Renal cortical epithelial cell (primary cell): ENCODE measurements around the gene ANKRD11. TPM values are rescaled to one million over a fixed set of nuclear protein-coding genes. Genes with fewer than 3 reads are reported as not detected.
"Not testable (repeated sequence)": the region's sequence is repeated elsewhere in the genome, so short reads cannot be mapped to it uniquely, and the experiment has no call there.

Experiments
- DNase-seq: peaks from one replicate; pipeline ENCODE4 v3.0.0-alpha.2; 2011; ENCODE audit warnings: low read depth
- total RNA-seq: library from RNA; depleted of rRNA; stranded (reverse); fragments of >200 nt; gene quantifications from 2 replicates; pipeline ENCODE4 v1.2.3, GENCODE V29; 2014

Gene ANKRD11
- total RNA-seq, 1 donor from 2014 or later = 96.9 TPM

DNA sequence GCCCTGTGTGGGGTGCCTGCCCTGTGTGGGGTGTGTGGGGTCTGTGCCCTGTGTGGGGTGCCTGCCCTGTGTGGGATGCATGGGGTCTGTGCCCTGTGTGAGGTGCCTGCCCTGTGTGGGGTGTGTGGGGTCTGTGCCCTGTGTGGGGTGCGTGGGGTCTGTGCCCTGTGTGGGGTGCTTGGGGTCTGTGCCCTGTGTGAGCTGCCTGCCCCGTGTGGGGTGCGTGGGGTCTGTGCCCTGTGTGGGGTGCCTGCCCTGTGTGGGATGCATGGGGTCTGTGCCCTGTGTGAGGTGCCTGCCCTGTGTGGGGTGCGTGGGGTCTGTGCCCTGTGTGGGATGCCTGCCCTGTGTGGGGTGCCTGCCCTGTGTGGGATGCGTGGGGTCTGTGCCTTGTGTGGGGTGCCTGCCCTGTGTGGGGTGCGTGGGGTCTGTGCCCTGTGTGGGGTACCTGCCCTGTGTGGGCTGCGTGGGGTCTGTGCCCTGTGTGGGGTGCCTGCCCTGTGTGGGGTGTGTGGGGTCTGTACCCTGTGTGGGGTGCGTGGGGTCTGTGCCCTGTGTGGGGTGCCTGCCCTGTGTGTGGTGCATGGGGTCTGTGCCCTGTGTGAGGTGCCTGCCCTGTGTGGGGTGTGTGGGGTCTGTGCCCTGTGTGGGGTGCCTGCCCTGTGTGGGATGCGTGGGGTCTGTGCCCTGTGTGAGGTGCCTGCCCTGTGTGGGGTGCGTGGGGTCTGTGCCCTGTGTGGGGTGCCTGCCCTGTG is 190.8 kb downstream of the ANKRD11 start:
- DNase-seq = not testable (repeated sequence)

DNA sequence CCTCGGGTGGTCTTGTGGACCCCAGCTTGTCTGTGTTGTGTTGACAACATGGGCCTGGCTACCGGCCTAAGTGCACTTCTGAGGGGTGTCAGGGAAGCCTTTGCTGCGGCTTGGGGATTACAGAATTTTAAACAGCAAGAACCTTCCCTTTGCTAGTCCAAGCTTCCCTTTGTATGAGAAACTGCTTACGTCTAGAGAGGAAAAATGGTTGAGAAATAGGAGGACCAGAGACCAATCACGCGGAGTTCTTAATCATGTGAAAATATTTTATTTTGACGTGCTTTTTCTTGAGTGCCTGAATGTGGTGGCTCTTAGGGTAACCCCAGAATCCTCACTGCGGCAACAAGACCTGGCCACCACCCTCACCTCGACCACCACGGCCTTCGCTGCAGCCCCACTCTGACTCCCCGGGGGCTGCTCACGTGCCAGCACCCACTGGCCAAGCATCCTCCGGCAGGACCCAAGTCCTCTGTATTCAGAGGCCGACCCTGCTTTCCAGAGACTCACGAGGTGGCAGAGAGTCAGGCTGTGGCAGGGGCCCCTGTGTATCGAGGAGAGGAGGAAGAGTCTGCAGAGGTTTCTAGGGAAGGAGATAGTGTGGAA is 191.6 kb downstream of the ANKRD11 start:
- DNase-seq = no peak

DNA sequence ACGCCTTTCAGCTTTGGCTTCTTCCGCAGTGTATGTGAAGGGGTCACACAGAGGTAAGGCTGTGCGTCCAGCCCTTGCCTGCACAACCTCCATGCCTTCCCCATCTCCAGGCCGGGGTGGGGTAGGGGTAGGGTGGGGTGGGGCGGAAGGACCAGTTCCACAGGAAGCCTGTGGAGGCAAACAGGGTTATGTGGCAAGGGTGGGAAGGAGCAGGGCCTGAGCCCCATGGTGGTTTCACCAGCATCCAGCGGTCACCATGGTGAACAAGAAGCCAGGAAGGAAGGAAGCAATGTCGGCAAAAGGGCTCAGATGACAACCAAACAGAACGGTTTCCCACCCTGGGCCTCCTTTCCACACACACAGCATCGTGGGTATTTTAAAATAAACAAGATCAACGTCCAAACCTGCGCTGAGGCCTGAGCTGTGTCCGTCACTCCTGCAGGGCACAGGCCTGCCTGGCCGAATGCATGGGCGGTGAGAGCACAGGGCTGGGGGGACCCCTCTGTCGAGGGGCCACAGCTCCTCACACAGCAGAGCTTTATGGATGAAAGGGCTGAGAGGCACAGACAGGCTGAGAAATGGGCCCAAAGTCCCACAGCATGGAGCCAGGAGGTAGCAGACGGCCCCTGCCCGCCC is 192.3 kb downstream of the ANKRD11 start:
- no peak for DNase-seq

DNA sequence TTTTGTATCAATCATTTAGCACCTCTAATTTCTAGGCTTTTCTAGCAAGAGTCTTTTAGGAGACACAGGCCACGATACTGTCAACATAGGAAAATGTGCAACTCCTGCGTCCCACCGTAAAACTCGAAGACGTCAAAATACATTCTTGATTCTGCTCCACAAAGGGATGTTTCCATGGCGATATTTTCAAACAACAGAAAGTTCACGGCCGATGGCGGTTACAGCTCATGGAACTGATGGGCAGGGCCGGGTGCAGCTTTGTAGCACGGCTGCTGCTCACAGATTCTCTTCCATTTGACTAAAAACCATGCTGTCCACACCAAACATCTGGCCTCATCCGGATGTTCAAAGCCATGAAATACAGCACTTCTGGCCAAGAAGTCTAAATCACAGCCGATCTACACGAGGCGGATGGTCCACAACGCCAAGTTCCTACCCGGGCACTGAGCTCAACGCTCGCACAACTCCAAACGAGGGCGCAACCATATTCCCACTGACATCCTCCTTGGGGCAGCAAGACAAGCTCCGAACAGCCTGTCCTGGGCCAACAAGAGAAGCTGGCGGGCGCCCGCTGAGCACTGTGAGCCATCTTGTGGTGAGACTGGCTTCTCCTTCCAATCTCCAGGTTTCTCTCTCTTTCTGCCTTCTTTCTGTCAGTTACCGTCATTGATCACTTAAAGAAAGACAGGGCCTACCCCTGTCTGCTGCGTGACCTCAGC is 193.0 kb downstream of the ANKRD11 start:
- DNase-seq = no peak

DNA sequence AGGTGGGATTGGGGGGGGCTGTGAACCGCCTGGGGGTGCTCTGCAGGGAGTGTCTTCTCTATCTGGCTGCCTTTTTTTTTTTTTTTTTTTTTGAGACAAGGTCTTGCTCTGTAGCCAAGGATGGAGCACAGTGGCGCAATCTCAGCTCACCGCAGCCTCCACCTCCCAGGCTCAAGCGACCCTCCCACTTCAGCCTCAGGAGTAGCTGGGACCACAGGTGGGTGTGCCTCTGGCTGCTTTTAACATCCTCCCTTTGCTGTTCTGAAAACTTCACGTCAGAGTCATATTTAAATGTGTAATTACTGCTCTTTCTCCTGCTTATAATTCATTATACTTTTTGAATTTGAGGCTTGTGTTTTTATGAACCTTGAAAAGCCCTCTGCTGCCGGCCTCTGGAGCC is 194.4 kb downstream of the ANKRD11 start:
- no peak for DNase-seq

DNA sequence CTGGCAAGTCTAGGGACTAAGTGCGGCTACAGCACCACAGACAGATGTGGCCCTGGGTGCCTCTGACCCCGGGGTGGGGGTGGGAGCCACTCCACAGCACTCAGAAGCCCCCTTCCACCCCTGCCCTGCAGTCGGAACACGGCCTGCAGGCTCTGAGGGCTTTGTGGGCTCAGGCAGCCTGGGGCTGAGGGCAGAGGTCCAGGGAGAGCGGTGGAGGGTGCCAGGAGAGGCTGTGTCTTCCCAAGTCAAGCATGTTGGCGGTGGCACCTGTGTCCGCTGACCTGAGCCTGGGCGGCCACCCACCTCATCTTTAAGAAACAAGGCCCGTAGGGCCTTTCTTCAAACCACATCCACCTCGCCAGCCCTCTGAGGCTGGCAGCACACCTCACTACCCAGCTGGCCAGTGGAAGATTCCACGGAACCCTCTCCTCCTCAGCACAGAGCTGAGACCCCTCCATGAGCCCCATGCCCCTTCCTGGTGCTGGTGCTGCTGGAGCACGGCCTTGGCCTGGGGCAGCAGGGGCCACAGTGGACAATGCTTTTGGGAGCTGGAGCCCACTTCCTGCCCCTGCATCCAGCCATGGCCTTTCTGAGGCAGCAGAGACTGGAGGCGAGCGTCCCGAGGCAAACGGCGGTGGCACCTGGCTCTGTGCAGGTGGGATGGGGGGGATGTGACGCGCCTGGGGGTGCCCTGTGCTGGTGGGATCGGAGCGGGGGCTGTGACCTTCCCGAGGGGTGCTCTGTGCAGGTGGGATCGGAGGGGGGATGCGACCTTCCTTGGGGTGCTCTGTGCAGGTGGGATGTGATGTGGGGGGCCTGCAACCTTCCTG is 195.1 kb downstream of the ANKRD11 start:
- no peak for DNase-seq

DNA sequence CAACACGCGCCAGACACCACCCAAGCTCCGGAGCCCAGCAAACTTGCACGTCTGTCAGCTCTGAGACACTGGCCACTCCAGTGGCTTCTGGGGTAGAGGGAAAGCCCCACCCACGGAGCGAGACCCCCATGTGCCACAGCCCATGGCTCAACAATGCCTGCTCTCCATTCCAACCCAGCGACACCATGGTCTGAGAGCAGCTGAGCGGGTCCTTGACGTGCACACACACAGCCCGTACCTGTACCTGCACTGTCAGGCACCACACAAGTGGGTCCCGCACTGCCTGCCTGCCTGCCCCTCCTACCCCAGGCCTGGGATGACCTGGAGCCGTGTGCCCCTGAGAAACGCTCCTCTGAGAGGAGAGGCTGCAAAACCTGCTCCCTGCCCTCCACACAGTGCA is 195.9 kb downstream of the ANKRD11 start:
- no peak for DNase-seq

DNA sequence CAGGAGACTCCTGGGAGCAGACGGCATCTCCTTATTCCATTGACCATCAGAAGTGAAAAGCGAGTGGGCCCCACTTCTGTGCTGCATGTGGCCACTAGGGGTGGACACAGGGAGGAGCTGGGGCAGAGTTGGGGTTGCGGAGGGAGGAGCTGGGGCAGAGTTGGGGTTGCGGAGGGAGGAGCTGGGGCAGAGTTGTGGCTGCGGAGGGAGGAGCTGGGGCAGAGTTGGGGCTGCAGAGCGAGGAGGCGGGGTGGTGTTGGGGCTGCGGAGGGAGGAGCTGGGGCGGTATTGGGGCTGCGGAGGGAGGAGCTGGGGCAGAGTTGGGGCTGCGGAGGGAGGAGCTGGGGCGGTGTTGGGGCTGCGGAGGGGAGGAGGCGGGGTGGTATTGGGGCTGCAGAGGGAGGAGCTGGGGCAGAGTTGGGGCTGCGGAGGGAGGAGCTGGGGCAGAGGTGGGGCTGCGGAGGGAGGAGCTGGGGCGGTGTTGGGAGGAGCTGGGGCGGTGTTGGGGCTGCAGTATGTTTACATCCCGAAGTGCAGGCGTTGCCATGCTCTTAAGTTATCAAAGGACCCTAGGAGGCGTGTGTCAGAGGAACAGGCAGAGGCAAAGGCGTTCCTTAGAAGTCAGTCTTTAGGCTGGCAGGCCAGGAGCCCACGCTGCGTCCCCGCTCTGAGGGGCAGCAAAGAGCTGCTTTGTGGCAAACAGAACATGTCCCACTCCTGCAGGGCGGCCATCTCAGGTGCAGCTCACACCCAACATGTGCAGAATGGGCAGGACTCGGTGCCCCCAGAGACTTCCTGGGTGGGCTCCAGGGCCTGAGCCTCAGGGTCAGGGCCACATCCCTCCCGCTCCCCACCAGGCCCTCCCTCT is 196.9 kb downstream of the ANKRD11 start:
- no peak for DNase-seq

DNA sequence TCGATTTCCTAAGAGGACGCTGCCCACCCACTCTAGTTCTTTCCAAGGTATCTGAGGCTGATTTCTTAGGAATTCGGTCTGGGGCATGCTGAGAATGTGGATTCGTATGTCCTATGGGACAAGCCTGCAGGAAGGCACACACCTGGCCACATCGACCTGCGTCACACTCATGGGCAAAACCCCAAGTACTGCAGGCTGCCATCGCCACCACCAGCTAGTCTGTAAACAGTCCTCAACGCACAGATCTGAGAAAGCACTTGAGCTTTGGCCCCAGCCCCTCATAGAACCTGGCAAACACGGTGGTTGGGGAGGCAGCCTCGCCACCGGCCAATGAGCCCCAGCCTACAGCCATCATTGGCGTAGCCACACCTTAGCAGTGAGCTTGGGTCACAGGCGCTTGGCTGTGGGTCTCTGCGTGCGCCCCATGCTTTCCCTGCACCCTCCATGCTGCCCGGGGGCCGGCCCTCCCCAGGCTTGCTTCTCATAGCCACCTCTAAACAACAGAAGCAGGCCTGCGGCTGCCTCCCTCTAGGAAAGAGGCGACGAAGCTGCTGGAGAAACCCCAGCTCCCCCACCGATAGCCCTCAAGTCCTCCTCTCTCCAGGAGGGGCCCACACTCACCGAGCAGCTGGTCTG is 197.8 kb downstream of the ANKRD11 start:
- no peak for DNase-seq

DNA sequence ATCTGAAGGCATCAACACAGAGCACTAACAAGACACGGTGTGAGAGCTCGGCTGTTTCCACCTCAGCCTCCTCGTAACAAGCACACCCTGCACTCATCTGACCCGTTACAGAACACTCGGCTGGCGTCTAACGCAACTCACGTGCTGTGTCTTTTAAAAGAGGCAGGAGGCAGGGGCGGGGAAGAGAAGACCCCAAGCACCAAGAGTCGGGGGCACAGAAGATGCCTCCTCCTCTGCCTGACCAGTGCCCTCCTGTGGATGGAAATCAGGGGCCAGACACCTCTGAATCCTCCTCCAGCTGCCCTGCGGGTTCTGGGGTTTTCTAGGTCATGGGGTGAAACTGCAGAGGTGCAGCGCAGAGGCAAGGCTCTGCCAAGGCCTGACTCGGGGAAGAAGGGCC is 198.6 kb downstream of the ANKRD11 start:
- DNase-seq = no peak

DNA sequence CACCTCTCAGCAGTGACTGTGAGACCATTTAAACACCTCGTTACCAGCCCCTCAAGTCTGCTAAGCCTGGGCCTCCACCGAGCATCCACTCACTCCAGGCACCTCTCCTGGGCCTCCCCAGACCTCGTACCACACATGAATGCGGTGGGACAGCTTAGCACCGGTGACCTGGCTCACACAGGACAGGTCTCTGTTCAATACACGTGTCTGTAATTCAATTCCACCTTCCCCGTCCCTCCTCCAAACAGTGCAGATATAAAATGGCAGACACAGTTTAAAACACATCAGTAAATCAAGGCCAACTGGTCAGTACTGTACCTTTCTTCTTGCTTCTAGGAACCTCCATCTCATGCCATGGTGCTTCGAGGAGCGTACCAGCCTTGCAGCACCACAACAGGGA is 199.0 kb downstream of the ANKRD11 start:
- DNase-seq = no peak

DNA sequence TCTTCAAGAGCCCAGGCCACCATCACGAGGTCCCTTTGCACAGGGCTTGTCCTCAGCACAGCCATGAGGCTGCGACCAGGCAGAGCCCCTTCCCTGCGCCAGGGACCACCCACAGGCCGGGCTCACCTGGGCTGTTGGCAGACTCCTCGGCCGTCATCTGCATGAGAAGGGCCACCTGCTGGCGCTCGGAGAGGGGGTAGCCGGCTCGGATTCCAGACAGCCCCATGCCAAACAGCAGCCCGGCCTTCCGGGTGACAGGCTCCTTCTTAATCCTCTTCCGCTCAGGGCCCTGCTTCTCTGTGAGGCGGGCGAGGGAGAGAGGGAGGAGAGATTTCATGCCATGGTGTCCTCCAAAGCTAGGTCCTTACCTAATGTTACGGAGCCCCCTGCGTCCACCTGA is 199.5 kb downstream of the ANKRD11 start:
- DNase-seq = no peak

DNA sequence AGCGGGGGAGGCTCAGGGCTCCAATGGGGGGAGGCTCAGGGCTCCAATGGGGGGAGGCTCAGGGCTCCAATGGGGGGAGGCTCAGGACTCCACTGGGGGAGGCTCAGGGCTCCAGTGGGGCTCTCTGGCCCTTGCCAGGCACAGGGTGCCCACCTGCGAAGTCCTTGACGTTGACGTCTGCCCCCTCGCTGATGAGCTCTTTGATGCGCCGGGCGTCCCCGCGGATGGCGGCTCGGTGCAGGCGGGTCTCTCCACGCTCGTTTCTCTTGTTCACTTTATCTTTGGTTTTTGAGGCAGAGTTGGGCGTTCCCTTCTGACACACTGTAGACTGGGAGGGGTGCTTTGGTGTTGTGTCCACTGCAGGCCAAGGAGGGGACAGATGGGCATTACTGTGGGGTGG is 199.9 kb downstream of the ANKRD11 start:
- DNase-seq = no peak

DNA sequence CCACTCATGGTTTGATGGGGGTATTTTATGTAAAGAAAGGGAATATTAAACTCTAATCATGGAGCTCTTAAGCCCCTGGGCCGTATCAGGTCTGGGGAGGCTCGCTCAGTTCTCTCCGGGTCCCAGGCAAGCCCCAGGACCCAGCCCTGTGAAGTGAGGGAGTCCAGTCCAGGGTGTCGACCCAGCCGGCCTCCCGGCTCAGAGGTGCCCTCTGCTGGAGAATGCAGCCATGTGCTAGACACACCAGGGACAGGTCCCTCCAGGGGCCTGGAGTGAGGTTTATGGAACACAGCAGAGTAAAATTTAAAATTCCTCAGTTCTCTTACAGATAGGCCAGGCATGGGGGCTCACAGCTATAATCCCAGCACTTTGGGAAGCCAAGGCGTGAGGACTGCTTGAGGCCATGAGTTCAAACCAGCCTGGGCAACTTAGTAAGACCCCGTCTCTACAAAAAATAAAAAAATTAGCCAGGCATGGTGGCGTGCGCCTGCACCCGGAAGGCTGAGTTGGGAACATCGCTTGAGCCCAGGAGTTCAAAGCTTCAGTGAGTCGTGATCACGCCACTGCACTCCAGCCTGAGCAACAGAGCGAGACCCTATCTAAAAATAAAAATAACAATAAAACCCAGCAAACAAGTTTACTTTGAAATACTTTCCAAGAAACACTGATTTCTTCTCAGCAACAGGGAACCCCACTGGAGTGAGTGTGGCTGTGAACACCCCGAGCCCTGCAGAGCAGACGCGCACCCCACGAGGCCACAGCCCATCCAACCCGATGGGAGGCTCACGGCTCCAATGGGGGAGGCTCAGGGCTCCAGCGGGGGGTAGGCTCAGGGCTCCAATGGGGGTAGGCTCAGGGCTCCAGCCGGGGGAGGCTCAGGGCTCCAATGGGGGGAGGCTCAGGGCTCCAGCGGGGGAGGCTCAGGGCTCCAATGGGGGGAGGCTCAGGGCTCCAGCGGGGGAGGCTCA is 200.6 kb downstream of the ANKRD11 start:
- DNase-seq = peak; percentile 46

DNA sequence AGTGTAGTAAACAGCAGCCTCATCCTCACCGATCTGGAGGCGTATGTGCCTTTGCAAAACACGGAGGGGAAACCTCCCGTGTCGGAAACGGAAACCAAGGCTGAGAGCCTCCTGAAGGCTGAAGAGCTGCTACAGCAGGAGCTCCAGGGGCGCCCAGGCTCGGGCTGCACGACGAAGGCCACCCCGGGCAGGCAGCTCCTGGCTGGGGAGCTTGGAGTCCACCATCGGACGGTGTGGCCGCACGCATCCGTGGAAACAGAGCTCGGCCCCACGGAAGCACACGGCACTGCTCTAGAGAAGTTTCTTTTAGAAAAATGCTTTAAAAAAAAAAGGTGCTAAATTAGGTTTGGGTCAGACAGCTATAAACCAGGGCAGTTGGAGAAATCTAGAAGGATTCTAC is 201.4 kb downstream of the ANKRD11 start:
- no peak for DNase-seq

DNA sequence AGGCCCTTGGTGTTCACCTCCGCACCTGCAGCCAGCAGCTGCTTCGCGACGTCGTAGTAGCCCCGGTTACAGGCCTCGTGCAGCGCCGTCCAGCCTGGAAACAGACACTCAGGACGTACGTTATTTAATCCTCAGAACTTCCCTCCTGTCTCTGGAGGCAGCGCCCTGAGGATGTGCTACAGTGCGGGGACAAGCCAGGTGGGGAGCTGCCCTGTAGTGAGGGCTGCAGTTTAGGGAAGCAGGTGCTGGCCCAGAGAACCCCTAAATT is 201.8 kb downstream of the ANKRD11 start:
- no peak for DNase-seq

DNA sequence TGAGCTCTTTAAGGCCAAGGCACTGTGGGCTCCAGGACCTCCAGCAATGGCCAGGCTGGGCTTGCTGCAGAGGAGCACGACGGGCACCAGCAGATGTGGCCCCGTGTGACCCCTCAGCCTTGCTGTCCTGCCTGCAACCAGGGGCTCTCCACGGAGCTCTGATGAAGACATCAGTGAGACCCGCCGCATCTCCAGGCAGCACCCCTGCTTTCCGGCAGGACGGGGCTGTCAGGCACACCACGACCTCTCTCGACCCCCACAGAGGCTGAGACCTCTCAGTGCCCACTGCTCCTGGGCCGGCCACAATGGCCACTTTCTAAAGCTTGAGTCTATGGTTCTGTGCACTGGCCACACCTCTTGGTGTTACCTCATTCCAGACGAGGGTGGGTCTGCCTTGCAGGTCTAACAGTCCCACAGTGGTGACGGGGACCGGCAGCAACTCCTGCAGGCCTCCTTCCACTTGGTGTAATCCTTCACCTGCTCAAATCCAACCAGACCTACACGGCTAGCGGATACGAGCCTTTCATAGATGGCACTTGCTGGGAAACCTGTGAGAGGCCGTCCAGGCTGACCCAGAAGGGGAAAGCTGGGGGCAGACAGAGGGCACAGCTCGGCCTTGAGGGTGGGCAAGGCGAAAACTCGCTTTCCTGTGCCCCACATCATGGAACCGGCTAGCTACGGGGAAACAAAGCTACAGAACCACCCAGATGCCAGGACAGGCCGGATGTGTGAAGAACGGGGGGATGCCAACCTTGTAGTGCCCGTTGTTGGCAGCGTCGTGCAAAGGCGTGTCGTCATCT is 202.4 kb downstream of the ANKRD11 start:
- no peak for DNase-seq

DNA sequence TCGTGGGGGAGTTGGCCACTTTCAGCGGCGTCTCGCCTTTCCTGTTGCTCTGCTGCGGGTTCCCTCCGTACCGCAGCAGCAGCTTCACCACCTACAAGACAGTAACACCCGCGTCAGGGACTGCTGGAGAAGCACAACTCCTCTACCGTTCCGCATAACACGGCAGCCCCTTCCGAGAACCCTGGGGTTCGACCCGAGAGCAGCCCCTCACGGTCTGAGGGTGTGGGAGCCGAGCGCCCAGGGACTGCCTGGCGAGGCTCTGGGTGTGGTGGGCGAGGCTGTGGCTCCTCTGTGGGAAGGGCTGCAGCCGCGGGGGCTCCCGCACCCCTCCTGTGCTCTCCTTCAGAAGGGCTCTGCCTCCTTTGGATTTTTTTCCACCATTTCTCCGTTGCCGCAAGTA is 204.3 kb downstream of the ANKRD11 start:
- DNase-seq = no peak
